GM19395 (cell line): Measurements from ENCODE around the gene PPP3CA.
"Not testable (repeated sequence)": the region's sequence is repeated elsewhere in the genome, so short reads cannot be mapped to it uniquely, and the experiment has no call there.

Experiments used
- ATAC-seq: cut with Tn5 transposase; IDR thresholded peaks from one replicate; pipeline ENCODE4 v1.9.1; 2021; ENCODE audit warnings: mild to moderate bottlenecking, moderate library complexity; ENCODE audit not compliant: unreplicated experiment

PPP3CA gene

GRCh38 chr4:101114936-101115372 lies 232.4 kb downstream of the PPP3CA start:
- ATAC-seq, result no peak

DNA sequence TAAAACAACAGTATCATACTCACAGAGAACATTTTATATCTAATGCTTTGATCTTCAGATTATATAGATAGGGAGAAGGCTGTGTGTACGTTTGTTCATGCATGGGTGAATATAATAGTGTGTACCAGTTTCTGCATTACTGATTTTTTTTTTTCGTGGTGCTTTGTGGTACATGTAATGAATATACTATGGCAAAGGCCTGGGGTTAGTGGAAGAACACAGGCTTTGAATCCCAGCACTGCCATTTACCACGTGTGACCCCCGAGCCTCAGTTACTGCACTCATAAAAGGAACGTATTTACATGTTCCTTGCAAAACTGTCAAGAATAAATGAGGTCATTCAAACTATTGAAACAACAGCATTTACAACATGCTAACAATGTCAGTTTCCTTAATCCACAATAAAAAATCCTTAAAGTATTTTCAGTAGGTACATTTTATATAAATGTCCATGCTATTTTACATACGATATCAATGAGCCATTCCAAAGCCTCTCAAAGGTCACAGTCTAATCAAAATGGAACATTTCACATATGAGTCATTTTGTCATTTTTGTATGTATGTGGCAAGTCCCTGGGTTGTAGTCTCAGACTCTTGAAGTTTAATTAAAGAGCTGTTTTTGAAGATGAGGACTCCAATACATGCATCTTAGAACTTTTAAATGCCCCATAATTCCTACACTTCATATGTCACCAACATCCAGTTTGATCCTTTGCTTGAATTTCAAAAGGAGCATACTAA lies 242.8 kb downstream of the PPP3CA start:
- peak; percentile 29 for ATAC-seq

- ATAC-seq, result peak; percentile 93
Observed at GRCh38 chr4:101103381-101104142, 243.8 kb downstream of the PPP3CA start.

GRCh38 chr4:101102114-101102742 lies 245.1 kb downstream of the PPP3CA start:
- no peak for ATAC-seq

GRCh38 chr4:101101072-101101471 lies 246.3 kb downstream of the PPP3CA start:
- ATAC-seq, result no peak

DNA sequence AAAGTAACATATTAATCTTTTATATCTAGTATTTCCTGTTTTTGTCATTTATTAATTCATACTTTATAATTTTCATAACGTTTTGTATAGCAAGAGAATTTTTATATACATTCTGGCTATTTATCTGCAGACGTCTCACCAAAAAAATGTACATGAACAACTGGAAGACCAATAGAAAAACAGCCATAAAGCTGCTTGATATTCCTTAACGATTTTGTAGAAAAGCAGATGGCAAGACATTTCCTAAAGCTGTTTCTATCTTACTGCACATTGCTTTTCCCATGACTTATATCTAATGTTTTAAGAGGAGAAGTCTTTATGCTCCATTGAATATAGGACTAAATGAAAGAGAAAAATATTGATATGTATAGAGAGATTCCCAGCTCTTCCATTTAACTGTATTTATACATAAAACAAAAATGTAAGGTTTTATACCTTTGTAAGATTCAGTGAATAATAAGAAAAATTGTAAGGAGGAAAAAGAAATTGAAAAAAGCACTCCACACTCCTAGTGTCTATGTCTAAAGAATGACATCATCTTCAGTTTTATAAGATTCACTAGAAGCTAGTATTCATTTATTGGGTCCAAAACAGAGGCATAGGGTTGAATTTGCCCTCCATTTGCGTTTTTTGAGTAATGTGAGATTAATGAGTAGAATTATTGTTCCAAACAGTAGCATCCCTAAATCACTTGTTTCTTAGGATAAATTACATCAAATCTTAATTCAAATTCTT lies 248.5 kb downstream of the PPP3CA start:
- ATAC-seq, result no peak

- not testable (repeated sequence) for ATAC-seq
Observed at GRCh38 chr4:101092609-101093008, 254.7 kb downstream of the PPP3CA start.

GRCh38 chr4:101089168-101089567 lies 258.2 kb downstream of the PPP3CA start:
- ATAC-seq, result no peak

DNA sequence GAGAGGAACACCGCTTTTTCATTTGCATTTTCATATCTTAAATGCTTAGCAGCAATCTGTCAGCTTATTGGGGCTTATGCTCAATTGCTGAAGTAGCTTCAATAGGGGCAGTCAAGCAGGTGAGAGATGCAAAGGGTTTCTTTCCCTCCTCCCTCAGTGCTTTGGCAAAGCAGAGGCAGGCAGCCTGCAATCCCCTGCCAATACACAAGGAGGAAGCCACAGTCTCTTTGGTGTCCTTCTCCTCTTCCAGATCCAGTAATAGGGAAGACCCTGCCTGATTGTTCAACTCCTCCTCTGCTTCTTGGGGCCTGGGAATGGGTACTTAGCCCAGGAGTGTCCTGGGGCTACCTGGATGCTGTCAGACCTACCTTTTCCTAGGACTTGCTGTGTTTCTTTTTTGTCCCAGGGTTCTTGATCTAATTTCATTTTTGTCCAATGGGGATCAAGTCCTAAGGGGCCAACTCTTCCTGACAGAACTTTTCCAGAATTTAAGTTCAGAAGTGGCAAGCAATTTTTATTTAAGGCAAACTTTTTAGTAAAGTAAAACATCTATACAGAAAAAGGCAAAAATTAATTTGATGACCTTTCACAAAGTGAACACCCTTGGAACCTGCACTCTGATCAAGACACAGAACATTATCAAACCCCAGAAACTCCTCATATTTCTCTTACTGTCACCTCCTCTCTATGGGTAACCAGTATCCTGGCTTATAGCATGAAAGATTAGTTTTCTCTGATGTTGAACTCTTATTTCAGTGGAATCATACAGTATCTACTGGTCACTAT lies 260.3 kb downstream of the PPP3CA start:
- no peak for ATAC-seq

GRCh38 chr4:101083131-101083530 lies 264.2 kb downstream of the PPP3CA start:
- ATAC-seq, result no peak

DNA sequence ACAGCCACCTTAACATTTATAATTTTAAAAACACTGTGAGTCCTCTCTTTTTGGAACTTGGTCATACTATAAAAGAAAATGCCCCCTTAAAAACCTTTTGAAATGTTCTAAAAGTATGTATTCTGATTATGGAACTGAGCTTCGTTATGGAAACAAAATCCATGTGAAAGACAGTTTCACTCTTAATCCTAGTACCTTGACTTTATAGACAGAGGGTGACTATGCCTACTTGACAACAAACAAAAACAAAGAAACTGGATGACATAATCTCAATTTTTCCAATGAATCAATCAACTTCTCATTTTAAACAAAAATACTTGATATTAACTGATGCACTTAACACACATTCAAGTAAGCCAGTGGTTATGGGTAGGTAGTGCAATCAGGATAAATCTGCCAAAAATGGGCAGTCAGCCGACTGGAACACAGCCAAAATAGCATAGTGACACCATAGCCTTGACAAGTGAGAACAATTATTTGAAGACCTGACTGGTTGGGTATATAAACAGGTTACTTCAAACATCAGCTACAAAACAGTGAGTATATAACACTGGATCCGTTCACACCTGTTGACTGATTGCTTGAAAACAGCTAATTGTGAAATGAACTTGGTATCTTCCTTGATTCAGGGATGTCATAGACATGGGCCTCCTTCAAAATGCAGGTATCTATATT lies 265.5 kb downstream of the PPP3CA start:
- no peak for ATAC-seq

GRCh38 chr4:101081166-101081565 lies 266.2 kb downstream of the PPP3CA start:
- ATAC-seq, result no peak

DNA sequence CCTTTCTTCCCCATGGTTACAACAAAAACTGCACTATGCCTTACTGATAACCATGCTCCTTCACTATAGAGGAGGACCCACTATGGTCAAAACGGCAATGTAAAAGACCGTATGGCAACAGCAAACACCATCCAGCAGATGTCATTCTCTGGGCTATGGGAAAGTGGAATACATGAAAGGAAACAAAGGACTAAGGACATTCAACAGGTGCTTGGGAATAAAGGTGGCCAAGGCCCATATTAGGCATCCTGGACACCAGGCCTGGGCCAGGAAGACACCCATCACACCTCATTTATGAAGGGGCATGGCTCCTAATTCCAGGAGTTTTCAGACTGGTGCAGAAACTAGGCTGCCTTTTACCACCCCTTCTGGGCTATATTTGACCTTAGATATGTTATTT lies 268.4 kb downstream of the PPP3CA start:
- no peak for ATAC-seq

DNA sequence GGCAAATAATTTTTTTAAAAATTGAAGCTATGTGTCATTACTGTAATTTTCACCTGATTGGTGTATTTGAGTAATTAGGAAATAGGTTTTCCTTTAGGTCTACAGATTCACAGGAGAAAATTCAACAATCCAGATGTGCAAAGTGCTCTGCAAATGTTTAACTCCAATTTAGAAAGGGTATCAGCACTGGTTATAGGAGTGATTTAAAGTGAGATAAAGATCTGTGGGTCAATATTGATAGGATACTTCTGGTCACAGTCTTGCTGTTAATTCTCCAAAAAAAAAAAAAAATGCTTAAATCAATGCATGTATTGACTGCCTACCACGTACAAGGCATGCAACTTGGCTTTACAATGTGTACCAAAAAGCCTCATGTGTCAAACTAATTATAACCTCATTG lies 271.3 kb downstream of the PPP3CA start:
- ATAC-seq, result no peak

DNA sequence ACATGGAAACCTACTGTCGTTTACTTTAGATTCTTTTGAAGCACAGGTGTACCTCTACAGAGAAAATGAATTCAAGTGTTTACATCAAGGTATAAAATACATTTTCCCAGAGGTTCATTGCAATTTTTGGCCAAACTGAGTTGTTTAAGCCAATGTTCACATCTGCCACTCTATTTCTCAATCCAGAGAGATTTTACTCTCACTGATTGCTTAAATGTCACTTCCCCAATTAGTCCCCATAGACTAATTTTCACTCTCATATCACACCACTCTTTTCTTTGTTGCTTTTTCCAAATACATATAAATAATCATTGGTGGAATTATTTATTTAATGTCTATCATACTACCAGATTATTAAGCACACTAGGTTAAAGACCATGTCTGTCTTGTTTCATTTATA lies 271.8 kb downstream of the PPP3CA start:
- ATAC-seq, result no peak

DNA sequence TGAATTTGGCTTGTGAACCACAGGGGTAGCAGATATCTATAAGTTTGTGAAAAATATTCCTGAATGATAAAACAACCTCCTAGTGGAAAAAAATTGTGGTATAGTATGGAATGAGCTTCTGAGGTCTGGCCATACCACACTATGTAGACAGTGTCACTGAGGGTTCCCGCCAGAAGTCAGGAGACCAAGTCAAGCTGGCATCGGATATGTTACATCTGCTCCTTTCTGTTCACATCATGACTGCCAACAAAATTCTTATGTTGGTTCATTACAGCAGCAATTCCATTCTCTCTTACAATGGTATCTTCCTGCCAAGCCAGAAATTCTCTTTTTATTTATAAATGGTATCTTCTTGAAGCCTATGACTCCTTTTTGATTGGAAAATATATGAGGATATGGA lies 273.0 kb downstream of the PPP3CA start:
- ATAC-seq, result no peak

- ATAC-seq, result no peak
Observed at GRCh38 chr4:101071241-101071640, 276.1 kb downstream of the PPP3CA start.

- ATAC-seq, result no peak
Observed at GRCh38 chr4:101068115-101068514, 279.2 kb downstream of the PPP3CA start.

- no peak for ATAC-seq
Observed at GRCh38 chr4:101067383-101067782, 279.9 kb downstream of the PPP3CA start.

GRCh38 chr4:101066626-101067170 lies 280.6 kb downstream of the PPP3CA start:
- no peak for ATAC-seq
